AML-193 (cell line): ENCODE results near the gene TMPRSS3.

ENCODE experiments used
- DNase-seq, 2 experiments: peaks; one replicate each; lab custom pipeline; 2025; lab: John Stamatoyannopoulos, UW

The TMPRSS3 gene

GRCh38 chr21:42332557-42333317 lies 63.1 kb downstream of the TMPRSS3 start:
- no peak for DNase-seq

- DNase-seq: no peak
These were observed 64.2 kb downstream of the TMPRSS3 start for GRCh38 chr21:42331660-42332059.

DNA sequence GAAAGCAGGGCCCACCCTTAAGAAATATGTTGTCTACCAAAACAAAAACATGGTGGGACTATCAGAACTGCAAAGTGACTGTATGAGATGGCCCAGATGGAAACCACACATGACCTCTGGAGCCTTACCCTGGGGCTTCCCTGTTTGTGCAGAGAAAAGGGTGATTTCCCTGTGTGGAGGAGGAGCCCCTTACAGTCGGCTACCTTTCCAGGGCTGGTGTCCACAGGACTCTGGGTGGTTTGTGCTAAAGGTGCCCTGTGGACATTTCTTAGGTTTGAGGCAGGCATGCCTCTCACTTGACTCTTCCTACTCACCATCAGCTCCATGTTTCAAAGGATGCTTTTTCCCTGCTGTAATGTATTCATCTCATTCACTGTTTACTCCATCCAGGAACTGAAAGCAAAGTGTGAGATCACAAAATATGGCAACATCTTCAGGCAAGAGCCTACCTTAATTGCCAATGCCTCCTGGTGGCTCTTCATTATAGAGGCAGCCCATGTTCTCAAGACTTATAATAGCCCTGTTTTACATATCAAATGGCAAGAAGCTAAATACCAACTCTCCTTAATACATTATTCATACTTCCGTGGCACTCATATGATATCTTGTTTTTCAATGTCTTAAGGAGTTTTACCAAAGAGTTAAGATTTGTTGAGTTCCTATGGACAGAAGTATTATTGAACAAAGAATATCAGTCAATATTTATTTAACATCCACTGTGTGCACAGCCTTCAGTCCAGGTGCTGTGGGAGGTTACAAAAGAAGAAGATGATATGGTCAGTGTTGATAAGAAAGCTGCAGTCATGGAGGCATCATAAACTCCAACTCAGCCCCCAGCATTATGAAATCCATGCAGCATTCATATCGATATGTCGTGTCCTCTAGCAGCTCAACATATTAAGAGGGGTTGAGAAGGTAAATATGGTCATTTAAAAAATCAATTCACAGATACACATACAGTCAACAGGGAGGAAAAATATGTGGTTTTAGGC lies 65.2 kb downstream of the TMPRSS3 start:
- DNase-seq: no peak

GRCh38 chr21:42324896-42325295 lies 71.0 kb downstream of the TMPRSS3 start:
- no peak for DNase-seq
